K562 (cell line): ENCODE measurements around the gene FAR2. TPM values are rescaled to one million over a fixed set of nuclear protein-coding genes. Genes with fewer than 3 reads are reported as not detected.

Experiments
- BACH1 ChIP-seq: fragments of 200-800 bp; sonication (Bioruptor generic); IDR thresholded peaks from 2 replicates; pipeline ENCODE4 v1.6.1; 2016; ENCODE audit warnings: missing genetic modification characterization, missing compliant biosample characterization
- C11orf30 ChIP-seq: fragments of 450-650 bp; IDR thresholded peaks from 2 replicates; pipeline ENCODE4 v1.6.1; 2016; ENCODE audit warnings: low read depth, mild to moderate bottlenecking
- CEBPZ ChIP-seq: fragments of 150-350 bp; IDR thresholded peaks from 2 replicates; pipeline ENCODE4 v1.6.1; 2014; ENCODE audit warnings: low read depth, mild to moderate bottlenecking, low read length, borderline replicate concordance
- CTCFL ChIP-seq: IDR thresholded peaks from 2 replicates; pipeline ENCODE4 v1.6.1; 2011; ENCODE audit warnings: borderline replicate concordance, low read depth, mild to moderate bottlenecking, moderate library complexity, low read length; ENCODE audit not compliant: insufficient read depth, poor library complexity, severe bottlenecking
- GATAD2A ChIP-seq: fragments of 450-650 bp; IDR thresholded peaks from 2 replicates; pipeline ENCODE4 v1.6.1; 2017
- HINFP ChIP-seq: fragments of 450-650 bp; conservative IDR thresholded peaks from 2 replicates; pipeline ENCODE4 v1.6.1; 2016; ENCODE audit warnings: missing genetic modification characterization, low read depth, mild to moderate bottlenecking, control low read depth, missing compliant biosample characterization
- HNRNPUL1 ChIP-seq: fragments of 200-400 bp; formaldehyde crosslinking; IDR thresholded peaks from 2 replicates; pipeline ENCODE4 v1.6.1; 2017; ENCODE audit warnings: low read length
- KAT2B ChIP-seq: IDR thresholded peaks from one replicate; pipeline ENCODE4 v1.6.1; 2012; ENCODE audit warnings: low read depth, mild to moderate bottlenecking, control low read depth, inconsistent platforms, low read length, moderate library complexity
- POU5F1 ChIP-seq: fragments of 150-350 bp; IDR thresholded peaks from 2 replicates; pipeline ENCODE4 v1.6.1; 2014; ENCODE audit warnings: borderline replicate concordance, low read length, low read depth, mild to moderate bottlenecking; ENCODE audit not compliant: partially characterized antibody
- SMAD1 ChIP-seq: fragments of 150-350 bp; IDR thresholded peaks from 2 replicates; pipeline ENCODE4 v1.6.1; 2014; ENCODE audit warnings: low read length, low read depth; ENCODE audit not compliant: partially characterized antibody
- TARDBP ChIP-seq: fragments of 450-650 bp; IDR thresholded peaks from 2 replicates; pipeline ENCODE4 v1.6.1; 2016
- YBX1 ChIP-seq: fragments of 450-650 bp; IDR thresholded peaks from 2 replicates; pipeline ENCODE4 v1.7.1; 2016; ENCODE audit warnings: mild to moderate bottlenecking
- ZNF212 ChIP-seq: fragments of 450-650 bp; formaldehyde crosslinking; IDR thresholded peaks from 2 replicates; pipeline ENCODE4 v1.4.0; 2020; ENCODE audit warnings: mild to moderate bottlenecking
- ZNF398 ChIP-seq: fragments of 250-450 bp; sonication (Bioruptor Pico); IDR thresholded peaks from 2 replicates; pipeline ENCODE4 v1.8.0; 2021; ENCODE audit warnings: moderate library complexity, mild to moderate bottlenecking, inconsistent platforms
- polyA plus RNA-seq, 8 experiments: library from polyadenylated mRNA; depleted of rRNA in 4 of 8; stranded (reverse) in 5 of 8; unstranded in 3 of 8; fragments of >200 nt; fragmentation: Nextera tagmentation in 2 of 8; fragmentation: Illumina TruSeq in 1 of 8; extraction: Ambion mirVana in 2 of 8; extraction: Trizol in 1 of 8; gene quantifications; 2 replicates each; pipeline versions ENCODE4 v1.2.1 to v1.2.3, GENCODE V29; 2011 to 2014; ENCODE audit warnings: inconsistent platforms in 1 of 8, missing spikeins in 1 of 8
- total RNA-seq, 7 experiments: library from RNA; depleted of rRNA in 6 of 7; stranded (reverse); fragments of >200 nt in 6 of 7; fragmentation: Illumina TruSeq in 2 of 7; extraction: Trizol in 2 of 7; gene quantifications; 2 replicates each; pipeline versions ENCODE4 v1.2.1 to v1.2.3, GENCODE V29; 2011 to 2021; ENCODE audit warnings: low replicate concordance in 1 of 7

The FAR2 gene
- total and polyA plus RNA-seq, 9 of the 15 experiments (the other 6 are each of a cell fraction or from before 2014, with no cell fraction given), result 5.0 to 13.4 (median 8.5) TPM

- TF ChIP-seq YBX1 (no peak), ZNF398 (no peak), HINFP (no peak), KAT2B (no peak), CTCFL (no peak), TARDBP (no peak), ZNF212 (CRISPR knock-in tag) (no peak), BACH1 (peak; percentile 17; the same call in 1 of the 2 replicates), SMAD1 (no peak), POU5F1 (no peak), C11orf30 (peak; percentile 97), CEBPZ (no peak), GATAD2A (no peak), HNRNPUL1 (no peak)
Measured at GRCh38 chr12:29380536-29381523, 231.8 kb downstream of the FAR2 start, which contains the start of gene ERGIC2 (continued).
